SK-N-SH (cell line): ENCODE measurements around the gene GNPAT. TPM values are rescaled to one million over a fixed set of nuclear protein-coding genes. Genes with fewer than 3 reads are reported as not detected.

Experiments
- CTCF ChIA-PET: fragments of 300-600, 350-600 bp; formaldehyde crosslinking; extraction: SDS; loops from one replicate; lab custom pipeline; 2021; lab: Yijun Ruan, JAX
- POLR2A ChIA-PET: fragments of 350-600 bp; sonication (Branson Sonifier 250); formaldehyde crosslinking; extraction: SDS; loops from one replicate; lab custom pipeline; 2020; ENCODE audit warnings: antibody characterized with exemption, inconsistent platforms; lab: Yijun Ruan, JAX
- DNase-seq: peaks from one replicate; pipeline ENCODE4 v3.0.0; 2012
- H2AFZ ChIP-seq: fragments of 200-600 bp; sonication (generic); 2 replicates; pipeline ENCODE4 v1.8.1; 2016; ENCODE audit warnings: antibody characterized with exemption, mild to moderate bottlenecking, low read depth
- H3F3A ChIP-seq: fragments of 200-600 bp; sonication (generic); replicated peaks from 2 replicates; pipeline ENCODE3; 2016; ENCODE audit warnings: antibody characterized with exemption, mild to moderate bottlenecking; ENCODE audit not compliant: insufficient read depth
- H3K27ac ChIP-seq, 2 experiments: fragments of 200-500 bp in 1 of 2; fragments of 200-600 bp in 1 of 2; sonication (Bioruptor generic) in 1 of 2; sonication (generic), shearing (Covaris generic) in 1 of 2; 2 replicates each; pipeline versions ENCODE4 v1.5.1 to v1.6.1; 2014 to 2016; ENCODE audit warnings: low read depth in 2 of 2, inconsistent platforms in 1 of 2, low read length in 1 of 2, mild to moderate bottlenecking in 1 of 2, mixed read lengths in 1 of 2
- H3K27me3 ChIP-seq: fragments of 200-600 bp; sonication (generic), shearing (Covaris generic); 2 replicates; pipeline ENCODE4 v1.6.1; 2016; ENCODE audit warnings: mixed run types; ENCODE audit not compliant: insufficient read depth
- H3K36me3 ChIP-seq, 2 experiments: fragments of 200-500 bp in 1 of 2; fragments of 200-600 bp in 1 of 2; sonication (Bioruptor generic) in 1 of 2; sonication (generic) in 1 of 2; replicated peaks in 1 of 2; 2 replicates each; pipeline versions ENCODE3 to v1.5.1; 2014 to 2016; ENCODE audit warnings: low read length in 1 of 2, mild to moderate bottlenecking in 1 of 2; ENCODE audit not compliant: insufficient read depth in 2 of 2, control insufficient read depth in 1 of 2
- H3K4me1 ChIP-seq, 2 experiments: fragments of 200-500 bp in 1 of 2; fragments of 200-600 bp in 1 of 2; sonication (Bioruptor generic) in 1 of 2; sonication (generic), shearing (Covaris generic) in 1 of 2; 2 replicates each; pipeline versions ENCODE4 v1.5.1 to v1.6.1; 2014 to 2016; ENCODE audit warnings: low read depth in 1 of 2, low read length in 1 of 2, mixed run types in 1 of 2; ENCODE audit not compliant: insufficient read depth in 2 of 2, control insufficient read depth in 1 of 2
- H3K4me2 ChIP-seq: fragments of 200-600 bp; sonication (generic), shearing (Covaris generic); 2 replicates; pipeline ENCODE4 v1.6.1; 2017; ENCODE audit warnings: mixed run types
- H3K4me3 ChIP-seq, 2 experiments: fragments of 200-500 bp in 1 of 2; fragments of 200-600 bp in 1 of 2; sonication (Bioruptor generic) in 1 of 2; sonication (generic), shearing (Covaris generic) in 1 of 2; 2 replicates each; pipeline versions ENCODE4 v1.5.1 to v1.8.1; 2014 to 2016; ENCODE audit warnings: low read depth in 2 of 2, inconsistent platforms in 1 of 2, low read length in 1 of 2, mild to moderate bottlenecking in 1 of 2, mixed read lengths in 1 of 2, moderate library complexity in 1 of 2
- H3K79me2 ChIP-seq: fragments of 200-600 bp; sonication (generic); 2 replicates; pipeline ENCODE4 v1.8.1; 2017; ENCODE audit warnings: mild to moderate bottlenecking; ENCODE audit not compliant: insufficient read depth
- H3K9ac ChIP-seq: fragments of 200-600 bp; sonication (generic); 2 replicates; pipeline ENCODE4 v1.6.1; 2017; ENCODE audit warnings: mixed run types
- H3K9me2 ChIP-seq: fragments of 200-600 bp; sonication (generic); 2 replicates; pipeline ENCODE4 v1.6.1; 2017; ENCODE audit warnings: mixed run types
- H3K9me3 ChIP-seq: fragments of 200-600 bp; sonication (generic); 2 replicates; pipeline ENCODE4 v1.6.1; 2017; ENCODE audit warnings: mixed run types, mild to moderate bottlenecking, moderate library complexity
- H4K20me1 ChIP-seq: fragments of 200-600 bp; sonication (generic); 2 replicates; pipeline ENCODE4 v1.6.1; 2017; ENCODE audit warnings: mild to moderate bottlenecking, mixed run types; ENCODE audit not compliant: insufficient read depth
- CHD2 ChIP-seq: fragments of 150-350 bp; IDR thresholded peaks from 2 replicates; pipeline ENCODE4 v1.6.1; 2018; ENCODE audit warnings: low read length; ENCODE audit not compliant: partially characterized antibody
- ELF1 ChIP-seq: IDR thresholded peaks from 2 replicates; pipeline ENCODE4 v1.4.0; 2012
- EP300 ChIP-seq, 2 experiments: IDR thresholded peaks; 2 replicates each; pipeline versions ENCODE4 v1.4.0 to v1.6.1; 2012; ENCODE audit warnings: borderline replicate concordance in 1 of 2, low read depth in 1 of 2, low read length in 1 of 2
- EZH2phosphoT487 ChIP-seq: fragments of 200-600 bp; sonication (generic); IDR thresholded peaks from 2 replicates; pipeline ENCODE4 v1.6.1; 2017; ENCODE audit warnings: low read depth, mixed run types, mild to moderate bottlenecking, antibody characterized with exemption, moderate library complexity, borderline replicate concordance
- FOXJ3 ChIP-seq: sonication (generic); formaldehyde crosslinking; IDR thresholded peaks from 2 replicates; pipeline ENCODE4 v1.5.1; 2020; ENCODE audit warnings: mild to moderate bottlenecking, missing genetic modification reagents
- FOXM1 ChIP-seq: IDR thresholded peaks from 2 replicates; pipeline ENCODE4 v1.4.0; 2012; ENCODE audit warnings: low read depth, mild to moderate bottlenecking
- GABPA ChIP-seq: IDR thresholded peaks from 2 replicates; pipeline ENCODE4 v1.4.0; 2012; ENCODE audit warnings: low read depth, mild to moderate bottlenecking
- JUND ChIP-seq: IDR thresholded peaks from 2 replicates; pipeline ENCODE4 v1.4.0; 2012
- MEF2A ChIP-seq: IDR thresholded peaks from 2 replicates; pipeline ENCODE4 v1.4.0; 2012; ENCODE audit warnings: low read depth, borderline replicate concordance
- MXI1 ChIP-seq: IDR thresholded peaks from 2 replicates; pipeline ENCODE4 v1.6.1; 2012; ENCODE audit warnings: mild to moderate bottlenecking, low read depth, low read length, improper control_type of control experiment
- NRF1 ChIP-seq: IDR thresholded peaks from 2 replicates; pipeline ENCODE4 v1.6.1; 2012; ENCODE audit warnings: low read depth, mild to moderate bottlenecking, low read length
- RAD21 ChIP-seq: IDR thresholded peaks from 2 replicates; pipeline ENCODE4 v1.6.1; 2012; ENCODE audit warnings: mild to moderate bottlenecking, low read length
- RCOR1 ChIP-seq: fragments of 150-350 bp; IDR thresholded peaks from 2 replicates; pipeline ENCODE4 v1.6.1; 2017; ENCODE audit warnings: antibody characterized with exemption, low read length
- RFX5 ChIP-seq: IDR thresholded peaks from 2 replicates; pipeline ENCODE4 v1.6.1; 2012; ENCODE audit warnings: mild to moderate bottlenecking, improper control_type of control experiment, low read length
- RXRA ChIP-seq: IDR thresholded peaks from 2 replicates; pipeline ENCODE4 v1.4.0; 2012; ENCODE audit warnings: low read depth, mild to moderate bottlenecking, borderline replicate concordance
- SIN3A ChIP-seq: IDR thresholded peaks from 2 replicates; pipeline ENCODE4 v1.6.1; 2012; ENCODE audit warnings: low read depth, mild to moderate bottlenecking, low read length, moderate library complexity, borderline replicate concordance
- TEAD4 ChIP-seq: IDR thresholded peaks from 2 replicates; pipeline ENCODE4 v1.4.0; 2012; ENCODE audit warnings: mild to moderate bottlenecking, borderline replicate concordance; ENCODE audit not compliant: insufficient read depth
- YY1 ChIP-seq: IDR thresholded peaks from 2 replicates; pipeline ENCODE4 v1.4.0; 2012; ENCODE audit warnings: low read depth, mild to moderate bottlenecking
- WGBS: methylation state at CpG from one replicate; pipeline ENCODE4 v1.1.6; 2017; ENCODE audit warnings: low lambda C conversion rate; 5-methylcytosine and 5-hydroxymethylcytosine counted together
- polyA plus RNA-seq, 3 experiments: library from polyadenylated mRNA; depleted of rRNA; stranded (reverse); fragments of >200 nt; gene quantifications; 2 replicates each; pipeline ENCODE4 v1.2.3, GENCODE V29; 2012
- TF ChIP-seq, protein P1 (sequence below): IDR thresholded peaks from 2 replicates; pipeline ENCODE4 v1.4.0; 2012; ENCODE audit warnings: low read depth, borderline replicate concordance
- TF ChIP-seq, protein P2 (sequence below): IDR thresholded peaks from 2 replicates; pipeline ENCODE4 v1.4.0; 2012; ENCODE audit warnings: low read depth
- TF ChIP-seq, protein P3 (sequence below): fragments of 200-600 bp; sonication (generic); IDR thresholded peaks from 2 replicates; pipeline ENCODE4 v1.6.1; 2017; ENCODE audit warnings: antibody characterized with exemption, mild to moderate bottlenecking, moderate library complexity
- TF ChIP-seq, protein P4 (sequence below): fragments of 150-350 bp; IDR thresholded peaks from 2 replicates; pipeline ENCODE4 v1.6.1; 2016; ENCODE audit warnings: mild to moderate bottlenecking, low read depth, low read length

GNPAT gene
- polyA plus RNA-seq, 1 of the 3 experiments (the other 2 are of a cell fraction) = 14.7 TPM

DNA sequence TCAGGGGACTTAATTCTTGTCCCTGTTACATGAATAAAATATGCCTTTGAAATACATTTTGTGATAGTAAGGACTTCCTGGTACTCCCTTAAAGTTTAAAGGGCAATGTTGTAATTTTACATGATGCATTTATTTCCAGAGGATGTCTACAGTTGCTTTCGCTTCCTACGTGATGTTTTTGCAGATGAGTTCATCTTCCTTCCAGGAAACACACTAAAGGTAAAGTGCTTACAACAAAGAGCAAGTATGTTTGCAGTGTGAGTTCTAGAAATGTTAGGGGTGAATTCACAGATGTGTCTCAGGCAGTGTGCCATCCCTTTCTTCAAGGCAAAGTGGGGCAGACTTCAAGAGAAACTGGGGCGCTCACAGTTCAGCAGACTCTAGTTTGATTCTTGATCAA, 31.2 kb downstream of the GNPAT start:
- no peaks in the 10 kb centered on the region for H3K27me3 ChIP-seq
- no peak overlapping the region for H2AFZ ChIP-seq
- WGBS = 93% methylated on average over 3 of the region's 3 CpGs
- POLR2A ChIA-PET = no interaction called here
- H3K9ac ChIP-seq = no peak overlapping the region
- DNase-seq = no peak
- no peaks in the 10 kb centered on the region for H3K79me2 ChIP-seq
- H3K9me2 ChIP-seq = no peaks in the 10 kb centered on the region
- no peak overlapping the region for H3K4me2 ChIP-seq
- H3K27ac ChIP-seq = no peak overlapping the region
- H3F3A ChIP-seq = no peaks in the 10 kb centered on the region
- no peak overlapping the region for H3K4me3 ChIP-seq
- peaks cover 30 to 70% of the 10 kb centered on the region in 2 experiments for H3K36me3 ChIP-seq
- no peak for TF ChIP-seq GABPA
- no peak for TF ChIP-seq EP300 (IDR thresholded peaks at IDR 0.05; ENCODE audit: borderline replicate concordance in 1 of 2, low read depth in 1 of 2, low read length in 1 of 2)
- TF ChIP-seq FOXM1 = no peak
- TF ChIP-seq RCOR1 = no peak
- TF ChIP-seq, protein P1, sequence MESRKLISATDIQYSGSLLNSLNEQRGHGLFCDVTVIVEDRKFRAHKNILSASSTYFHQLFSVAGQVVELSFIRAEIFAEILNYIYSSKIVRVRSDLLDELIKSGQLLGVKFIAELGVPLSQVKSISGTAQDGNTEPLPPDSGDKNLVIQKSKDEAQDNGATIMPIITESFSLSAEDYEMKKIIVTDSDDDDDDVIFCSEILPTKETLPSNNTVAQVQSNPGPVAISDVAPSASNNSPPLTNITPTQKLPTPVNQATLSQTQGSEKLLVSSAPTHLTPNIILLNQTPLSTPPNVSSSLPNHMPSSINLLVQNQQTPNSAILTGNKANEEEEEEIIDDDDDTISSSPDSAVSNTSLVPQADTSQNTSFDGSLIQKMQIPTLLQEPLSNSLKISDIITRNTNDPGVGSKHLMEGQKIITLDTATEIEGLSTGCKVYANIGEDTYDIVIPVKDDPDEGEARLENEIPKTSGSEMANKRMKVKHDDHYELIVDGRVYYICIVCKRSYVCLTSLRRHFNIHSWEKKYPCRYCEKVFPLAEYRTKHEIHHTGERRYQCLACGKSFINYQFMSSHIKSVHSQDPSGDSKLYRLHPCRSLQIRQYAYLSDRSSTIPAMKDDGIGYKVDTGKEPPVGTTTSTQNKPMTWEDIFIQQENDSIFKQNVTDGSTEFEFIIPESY = no peak
- no peak for TF ChIP-seq RAD21
- H4K20me1 ChIP-seq = no peaks in the 10 kb centered on the region
- H3K4me1 ChIP-seq = 0 out of 4 replicates have a peak, but pooled peaks cover 0 to 4% of the 10 kb centered on the region in 2 experiments
- H3K9me3 ChIP-seq = no peaks in the 10 kb centered on the region
- CTCF ChIA-PET = no interaction called here

DNA sequence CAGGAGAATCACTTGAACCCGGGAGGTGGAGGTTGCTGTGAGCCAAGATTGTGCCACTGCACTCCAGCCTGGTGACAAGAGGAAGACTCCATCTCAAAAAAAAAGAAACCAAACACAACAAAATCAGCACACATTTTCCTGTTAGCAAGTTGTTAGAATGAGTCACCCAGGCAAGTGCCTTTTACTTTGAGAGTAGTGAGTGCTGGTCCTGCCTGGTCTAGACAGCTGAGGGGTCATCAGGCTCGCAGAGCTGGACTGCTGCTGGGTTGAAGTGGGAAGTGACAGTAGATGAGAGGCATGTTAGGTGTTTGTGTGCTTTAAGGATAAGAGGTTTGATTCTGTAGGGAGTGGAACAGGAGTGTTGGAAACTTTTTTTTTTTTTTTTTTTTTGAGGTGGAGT, 31.9 kb downstream of the GNPAT start:
- 87% methylated on average over 2 of the region's 2 CpGs for WGBS
- H3K36me3 ChIP-seq = peaks cover 25 to 68% of the 10 kb centered on the region in 2 experiments
- H3K9ac ChIP-seq = no peak overlapping the region
- ChIA-PET CTCF (no interaction called here), POLR2A (no interaction called here)
- H3K27ac ChIP-seq = no peak overlapping the region
- no peak overlapping the region for H2AFZ ChIP-seq
- H3K4me1 ChIP-seq = 0 out of 4 replicates have a peak, but pooled peaks cover 0 to 4% of the 10 kb centered on the region in 2 experiments
- H4K20me1 ChIP-seq = no peaks in the 10 kb centered on the region
- H3K9me3 ChIP-seq = no peaks in the 10 kb centered on the region
- no peaks in the 10 kb centered on the region for H3F3A ChIP-seq
- no peaks in the 10 kb centered on the region for H3K79me2 ChIP-seq
- TF ChIP-seq MXI1 (no peak), EZH2phosphoT487 (no peak), CHD2 (no peak), RXRA (no peak), RFX5 (no peak), GABPA (no peak), FOXJ3 (CRISPR knock-in tag) (no peak), ELF1 (no peak), MEF2A (no peak), RAD21 (no peak), SIN3A (no peak), TEAD4 (no peak), JUND (no peak), RCOR1 (no peak), NRF1 (no peak), YY1 (no peak)
- TF ChIP-seq, protein P2, sequence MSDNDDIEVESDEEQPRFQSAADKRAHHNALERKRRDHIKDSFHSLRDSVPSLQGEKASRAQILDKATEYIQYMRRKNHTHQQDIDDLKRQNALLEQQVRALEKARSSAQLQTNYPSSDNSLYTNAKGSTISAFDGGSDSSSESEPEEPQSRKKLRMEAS = no peak
- TF ChIP-seq, protein P3, sequence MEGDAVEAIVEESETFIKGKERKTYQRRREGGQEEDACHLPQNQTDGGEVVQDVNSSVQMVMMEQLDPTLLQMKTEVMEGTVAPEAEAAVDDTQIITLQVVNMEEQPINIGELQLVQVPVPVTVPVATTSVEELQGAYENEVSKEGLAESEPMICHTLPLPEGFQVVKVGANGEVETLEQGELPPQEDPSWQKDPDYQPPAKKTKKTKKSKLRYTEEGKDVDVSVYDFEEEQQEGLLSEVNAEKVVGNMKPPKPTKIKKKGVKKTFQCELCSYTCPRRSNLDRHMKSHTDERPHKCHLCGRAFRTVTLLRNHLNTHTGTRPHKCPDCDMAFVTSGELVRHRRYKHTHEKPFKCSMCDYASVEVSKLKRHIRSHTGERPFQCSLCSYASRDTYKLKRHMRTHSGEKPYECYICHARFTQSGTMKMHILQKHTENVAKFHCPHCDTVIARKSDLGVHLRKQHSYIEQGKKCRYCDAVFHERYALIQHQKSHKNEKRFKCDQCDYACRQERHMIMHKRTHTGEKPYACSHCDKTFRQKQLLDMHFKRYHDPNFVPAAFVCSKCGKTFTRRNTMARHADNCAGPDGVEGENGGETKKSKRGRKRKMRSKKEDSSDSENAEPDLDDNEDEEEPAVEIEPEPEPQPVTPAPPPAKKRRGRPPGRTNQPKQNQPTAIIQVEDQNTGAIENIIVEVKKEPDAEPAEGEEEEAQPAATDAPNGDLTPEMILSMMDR = no peak
- TF ChIP-seq, protein P4, sequence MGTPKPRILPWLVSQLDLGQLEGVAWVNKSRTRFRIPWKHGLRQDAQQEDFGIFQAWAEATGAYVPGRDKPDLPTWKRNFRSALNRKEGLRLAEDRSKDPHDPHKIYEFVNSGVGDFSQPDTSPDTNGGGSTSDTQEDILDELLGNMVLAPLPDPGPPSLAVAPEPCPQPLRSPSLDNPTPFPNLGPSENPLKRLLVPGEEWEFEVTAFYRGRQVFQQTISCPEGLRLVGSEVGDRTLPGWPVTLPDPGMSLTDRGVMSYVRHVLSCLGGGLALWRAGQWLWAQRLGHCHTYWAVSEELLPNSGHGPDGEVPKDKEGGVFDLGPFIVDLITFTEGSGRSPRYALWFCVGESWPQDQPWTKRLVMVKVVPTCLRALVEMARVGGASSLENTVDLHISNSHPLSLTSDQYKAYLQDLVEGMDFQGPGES = no peak
- TF ChIP-seq, protein P1 = no peak
- TF ChIP-seq, all 33 proteins: peak for 0
- no peak overlapping the region for H3K4me3 ChIP-seq
- no peaks in the 10 kb centered on the region for H3K27me3 ChIP-seq
- no peak overlapping the region for H3K4me2 ChIP-seq
- no peaks in the 10 kb centered on the region for H3K9me2 ChIP-seq
- no peak for DNase-seq
